HG02938 (cell line): Measurements from ENCODE around the gene ADARB2.
"Not testable (repeated sequence)": the region's sequence is repeated elsewhere in the genome, so short reads cannot be mapped to it uniquely, and the experiment has no call there.

Source experiments
- ATAC-seq: cut with Tn5 transposase; IDR thresholded peaks from one replicate; pipeline ENCODE4 v1.9.1; 2021; ENCODE audit warnings: mild to moderate bottlenecking, moderate library complexity; ENCODE audit not compliant: unreplicated experiment

ADARB2 gene

DNA sequence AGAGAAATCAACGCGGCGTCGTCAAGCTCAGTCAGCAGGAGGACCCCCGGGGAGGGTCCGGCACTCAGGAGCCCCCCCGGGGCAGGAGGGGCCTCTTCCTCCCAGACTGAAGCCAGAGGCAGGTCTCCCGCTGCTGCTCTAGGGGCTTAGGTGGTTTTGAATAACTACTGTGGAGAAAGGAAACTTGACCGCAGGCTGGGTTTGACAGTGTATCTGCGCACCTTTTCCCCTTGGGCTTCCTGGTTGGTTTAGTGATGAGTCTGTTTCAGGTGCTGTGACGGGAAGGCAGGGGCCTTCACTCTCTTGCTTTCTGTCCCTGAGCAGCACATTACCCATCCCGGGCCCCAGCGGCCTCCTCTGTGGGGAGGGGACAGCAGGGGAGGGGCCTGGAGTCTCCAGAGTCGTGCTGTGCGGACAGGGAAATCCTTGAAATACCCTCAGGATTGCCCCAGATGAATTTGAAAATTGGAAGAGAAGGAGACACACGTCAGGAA lies 262.2 kb downstream of the ADARB2 start:
- ATAC-seq, result no peak

GRCh38 chr10:1474376-1475097 lies 262.8 kb downstream of the ADARB2 start:
- ATAC-seq, result no peak

- ATAC-seq, result no peak
Measured at GRCh38 chr10:1473874-1474273, 263.5 kb downstream of the ADARB2 start.

DNA sequence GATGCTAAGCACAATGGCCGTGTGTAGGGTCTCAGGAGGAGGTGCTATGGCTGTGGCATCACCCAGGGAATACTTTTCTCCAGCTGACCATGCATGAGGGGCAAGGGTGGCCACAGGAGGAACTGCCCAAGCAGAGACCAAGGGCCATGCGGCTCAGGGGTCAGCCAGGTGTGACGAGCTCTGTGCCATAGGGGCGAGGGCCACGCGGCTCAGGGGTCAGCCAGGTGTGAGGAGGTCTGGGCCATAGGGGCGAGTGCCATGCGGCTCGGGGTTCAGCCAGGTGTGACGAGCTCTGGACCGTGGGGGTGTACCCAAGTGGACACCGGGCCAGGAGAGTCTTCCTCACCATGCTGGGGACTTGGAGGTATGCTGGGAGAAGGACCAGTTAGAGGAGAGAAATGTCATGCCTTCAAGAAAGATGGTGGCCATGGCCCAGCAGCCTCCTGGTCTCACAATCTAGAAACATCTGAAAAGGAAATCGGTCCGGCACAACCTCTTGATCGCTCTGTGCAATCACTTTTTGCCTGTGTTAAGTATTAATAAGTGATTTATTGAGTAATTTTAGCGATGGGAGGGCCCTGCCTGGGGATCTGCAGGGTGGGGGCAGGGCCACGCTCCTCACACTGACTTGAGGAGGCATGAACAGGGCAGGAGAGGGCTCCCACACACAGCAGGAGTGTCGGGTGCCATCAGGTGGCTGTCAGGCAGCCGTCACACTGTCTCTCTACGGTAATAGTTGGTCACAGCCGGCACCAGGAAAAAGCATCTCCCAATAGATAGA lies 265.0 kb downstream of the ADARB2 start:
- ATAC-seq, result no peak

- no peak for ATAC-seq
Measured at GRCh38 chr10:1468811-1469210, 268.5 kb downstream of the ADARB2 start.

DNA sequence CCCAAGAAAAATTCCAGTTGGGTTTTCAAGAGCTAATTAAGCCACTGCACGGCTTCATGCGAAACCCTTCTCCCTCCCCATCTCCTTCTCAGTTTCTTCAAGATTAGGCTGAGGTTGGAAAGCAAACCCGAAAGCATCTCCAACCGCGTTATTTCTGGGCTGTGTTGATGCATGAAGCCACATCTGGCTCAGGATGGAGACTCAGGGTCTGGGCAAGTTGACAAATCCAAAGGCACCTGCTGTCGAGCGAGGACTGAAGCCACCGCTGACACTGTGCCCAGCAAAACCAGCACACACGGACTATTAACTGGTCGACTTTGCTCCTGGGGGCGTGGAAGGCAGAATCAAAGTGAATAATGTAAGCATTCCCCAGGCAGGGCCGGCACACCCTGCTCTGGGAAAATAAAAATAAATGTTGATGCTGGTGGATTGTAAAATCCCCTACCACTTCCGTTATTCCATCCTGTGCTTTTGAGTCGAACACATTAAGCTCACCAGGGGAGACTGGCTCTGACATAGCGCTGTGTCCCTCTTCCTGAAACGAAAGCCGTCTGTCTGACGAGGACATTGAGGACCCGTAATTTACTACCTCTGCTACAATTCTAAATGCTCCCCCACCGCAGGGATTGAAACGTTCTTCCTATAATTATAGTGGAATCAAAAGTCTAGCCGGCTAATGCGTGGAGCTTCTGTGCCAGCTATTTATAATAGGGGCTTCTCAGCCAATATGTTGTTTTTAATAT lies 269.8 kb downstream of the ADARB2 start:
- ATAC-seq, result no peak

GRCh38 chr10:1465993-1466764 lies 271.1 kb downstream of the ADARB2 start:
- ATAC-seq, result no peak

DNA sequence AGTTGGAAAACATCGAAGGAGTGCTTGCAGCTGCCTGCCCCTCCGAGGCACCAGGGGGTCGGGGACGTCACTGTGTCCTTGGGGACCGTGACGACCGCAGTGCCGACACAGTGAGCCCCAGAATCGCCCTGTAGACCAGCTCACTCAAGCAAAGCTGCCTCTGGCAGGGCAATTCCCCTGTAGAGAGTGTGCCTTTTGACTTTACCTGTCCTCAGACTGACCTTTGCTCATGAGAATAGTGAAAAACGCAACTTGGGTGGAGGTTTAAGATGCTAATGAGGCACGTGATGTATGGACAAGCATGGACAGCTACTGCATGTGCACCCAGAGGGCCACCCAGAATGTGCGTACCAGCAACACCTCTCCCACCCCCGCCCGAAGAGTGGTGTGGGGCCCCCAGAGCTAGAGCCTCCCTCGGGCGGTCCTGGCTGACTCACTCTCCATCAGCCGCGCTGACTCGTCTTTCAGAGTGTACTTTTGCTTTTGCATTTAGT lies 271.9 kb downstream of the ADARB2 start:
- no peak for ATAC-seq

DNA sequence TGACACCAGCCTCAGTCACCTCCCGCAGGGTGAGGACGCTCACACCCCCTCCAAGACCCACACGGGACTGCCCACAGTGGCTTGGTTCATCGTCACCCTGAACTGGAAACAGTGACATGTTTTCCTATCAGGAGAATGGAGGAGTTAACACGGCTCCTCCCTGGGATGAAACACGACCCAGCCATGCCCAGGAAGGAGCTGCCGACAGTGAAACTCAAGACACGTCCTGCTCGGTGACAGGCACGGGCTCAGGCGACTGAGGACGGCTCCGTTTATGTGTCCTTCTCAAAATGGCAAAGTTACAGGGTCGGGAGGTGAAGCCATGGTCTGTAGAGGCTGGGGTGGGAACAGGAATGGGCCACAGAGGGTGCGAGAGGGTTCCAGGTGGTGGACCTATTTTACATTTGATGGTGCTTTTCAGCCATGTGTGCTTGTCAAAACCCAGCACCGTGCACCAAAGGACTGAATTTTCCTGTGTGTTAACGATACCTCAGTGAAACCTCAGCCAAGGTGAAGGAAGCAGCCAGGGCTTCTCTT lies 272.4 kb downstream of the ADARB2 start:
- no peak for ATAC-seq

DNA sequence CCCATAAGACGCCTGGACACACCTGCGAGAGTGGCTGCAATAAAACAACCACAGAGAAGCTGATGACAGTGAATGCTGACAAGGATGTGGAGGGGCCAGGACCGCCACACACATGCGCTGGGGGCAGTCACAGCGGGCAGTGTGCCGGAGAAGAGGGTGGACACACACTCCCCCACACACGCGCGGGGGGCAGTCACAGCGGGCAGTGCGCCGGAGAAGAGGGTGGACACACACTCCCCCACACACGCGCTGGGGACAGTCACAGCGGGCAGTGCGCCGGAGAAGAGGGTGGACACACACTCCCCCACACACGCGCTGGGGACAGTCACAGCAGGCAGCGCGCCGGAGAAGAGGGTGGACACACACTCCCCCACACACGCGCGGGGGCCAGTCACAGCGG lies 273.4 kb downstream of the ADARB2 start:
- ATAC-seq, result not testable (repeated sequence)

GRCh38 chr10:1462994-1463633 lies 274.2 kb downstream of the ADARB2 start:
- ATAC-seq, result no peak

GRCh38 chr10:1462521-1462920 lies 274.8 kb downstream of the ADARB2 start:
- ATAC-seq, result no peak

DNA sequence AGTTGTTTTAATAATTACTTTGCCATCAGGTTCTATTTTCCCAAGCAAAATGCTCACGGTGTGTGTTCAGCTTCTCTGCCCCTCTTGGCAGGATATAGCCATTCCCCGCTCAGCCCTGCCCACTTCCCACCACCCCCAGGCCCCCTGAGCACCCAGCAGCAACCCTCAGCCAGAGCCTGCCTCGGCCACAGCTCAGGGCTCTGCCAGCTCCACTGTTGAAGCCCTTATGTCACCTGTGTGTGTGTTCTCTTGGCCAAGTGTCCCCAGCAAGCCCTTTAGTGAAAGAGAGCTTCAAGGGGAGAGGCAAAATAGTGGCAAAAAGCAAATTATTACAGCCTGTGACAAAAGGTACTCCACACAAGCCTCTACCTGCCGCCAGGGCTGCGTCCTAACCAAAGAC lies 275.3 kb downstream of the ADARB2 start:
- no peak for ATAC-seq

DNA sequence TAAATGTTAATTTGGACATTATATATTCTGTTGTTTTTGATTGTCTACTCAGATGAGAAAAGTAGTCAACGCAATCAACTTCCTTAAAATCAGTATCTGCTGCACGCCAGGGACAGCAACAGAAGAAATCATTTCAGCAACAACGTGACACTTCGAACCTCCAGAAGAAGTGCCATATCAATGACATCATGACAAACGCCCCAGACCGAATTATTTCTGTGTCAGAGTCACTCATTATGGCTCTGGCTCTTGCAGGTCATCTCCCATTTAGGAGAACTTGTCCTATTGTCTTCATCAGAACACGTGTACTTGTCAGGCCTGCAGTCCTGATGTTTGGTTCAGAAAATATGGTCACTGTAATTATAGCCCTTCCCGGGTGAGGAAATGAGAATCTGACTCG lies 276.3 kb downstream of the ADARB2 start:
- ATAC-seq, result no peak

DNA sequence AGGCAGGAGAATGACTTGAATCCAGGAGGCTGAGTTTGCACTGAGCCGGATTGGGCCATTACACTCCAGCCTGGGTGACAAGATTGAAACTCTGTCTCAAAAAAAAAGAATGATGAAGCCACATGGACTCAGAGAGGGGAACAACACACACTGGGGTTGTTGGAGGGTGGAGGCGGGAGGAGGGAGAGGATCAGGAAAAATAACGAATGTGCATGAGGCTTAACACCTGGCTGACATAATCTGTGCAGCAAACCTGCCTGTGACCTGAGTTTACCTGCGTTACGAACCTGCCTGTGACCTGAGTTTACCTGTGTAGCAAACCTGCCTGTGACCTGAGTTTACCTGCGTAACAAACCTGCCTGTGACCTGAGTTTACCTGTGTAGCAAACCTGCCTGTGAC lies 277.7 kb downstream of the ADARB2 start:
- ATAC-seq, result not testable (repeated sequence)

GRCh38 chr10:1454951-1455350 lies 282.4 kb downstream of the ADARB2 start:
- ATAC-seq, result peak; percentile 23

DNA sequence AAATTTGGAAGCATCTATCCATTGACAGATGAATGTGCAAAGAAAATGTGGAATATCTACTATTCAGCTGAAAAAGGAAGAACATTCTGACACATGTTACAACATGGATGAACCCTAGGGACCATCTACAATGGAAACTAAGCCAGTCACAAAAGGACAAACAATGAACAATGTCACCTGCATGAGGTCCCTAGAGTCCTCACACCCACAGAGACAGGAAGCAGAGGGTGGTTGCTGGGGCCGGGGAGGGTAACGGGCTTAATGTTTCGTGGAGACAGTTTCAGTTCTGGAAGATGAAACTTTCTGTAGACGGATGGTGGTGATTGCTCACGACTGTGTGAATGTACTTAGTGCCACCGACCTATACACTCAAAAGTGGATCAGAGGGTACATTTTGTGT lies 282.9 kb downstream of the ADARB2 start:
- ATAC-seq, result peak; percentile 91

GRCh38 chr10:1452777-1453176 lies 284.5 kb downstream of the ADARB2 start:
- no peak for ATAC-seq

DNA sequence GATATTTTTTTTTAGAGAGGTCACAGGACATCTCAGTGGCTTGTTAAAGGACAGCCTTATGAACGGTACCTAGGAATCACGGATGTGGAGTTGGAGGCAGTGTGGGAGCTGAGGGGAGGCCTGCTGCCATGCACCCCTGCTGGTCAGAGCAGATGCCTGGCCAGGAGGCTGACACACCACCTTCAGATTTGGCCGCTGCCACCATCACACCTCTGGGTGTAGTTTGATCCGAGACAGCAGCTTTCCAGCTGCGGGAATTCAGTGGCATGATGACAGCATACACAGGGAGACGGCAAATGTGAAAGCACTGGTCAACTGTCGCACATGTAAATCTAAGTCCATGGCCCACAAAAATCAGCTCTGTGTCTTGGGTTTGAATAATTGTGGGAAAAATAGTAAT lies 285.4 kb downstream of the ADARB2 start:
- ATAC-seq, result no peak

- ATAC-seq, result no peak
Measured at GRCh38 chr10:1451362-1451888, 285.9 kb downstream of the ADARB2 start.
